Neural progenitor cell (in vitro differentiated cells): ENCODE results near the gene FKBP6.

ENCODE experiments used
- CTCF ChIP-seq: fragments of 200-600 bp; sonication (generic); IDR thresholded peaks from 2 replicates; pipeline ENCODE4 v1.5.1; 2017; ENCODE audit warnings: antibody characterized with exemption, mild to moderate bottlenecking
- EZH2 ChIP-seq: fragments of 200-600 bp; sonication (generic); IDR thresholded peaks from 2 replicates; pipeline ENCODE4 v1.6.1; 2017; ENCODE audit warnings: antibody characterized with exemption, mild to moderate bottlenecking, moderate library complexity
- EZH2phosphoT487 ChIP-seq: fragments of 200-600 bp; sonication (generic); IDR thresholded peaks from 2 replicates; pipeline ENCODE4 v1.6.1; 2017; ENCODE audit warnings: antibody characterized with exemption

GRCh38 chr7:73369009-73369408 is 41.0 kb downstream of the FKBP6 start:
- TF ChIP-seq CTCF, result no peak
- TF ChIP-seq EZH2, result no peak
- TF ChIP-seq EZH2phosphoT487, result no peak
